GM12878 (cell line): ENCODE measurements around the gene SLC49A4. TPM values are rescaled to one million over a fixed set of nuclear protein-coding genes. Genes with fewer than 3 reads are reported as not detected.

ENCODE experiments used
- ATAC-seq: fragments of 200-7000 bp; cut with Tn5 transposase; 3 replicates; pipeline ENCODE4 v1.9.1; 2020; ENCODE audit warnings: mild to moderate bottlenecking, moderate library complexity
- BruUV-seq: library from RNA; stranded (reverse); fragments of 400-500 nt; replicated peaks from 2 replicates; lab custom pipeline; 2021; lab: Mats Ljungman, UMichigan
- CTCF ChIA-PET: fragments of 300-600 bp; sonication (Branson Sonifier 250); formaldehyde crosslinking; extraction: SDS; loops from one replicate; lab custom pipeline; 2021; ENCODE audit warnings: inconsistent platforms; lab: Yijun Ruan, JAX
- POLR2A ChIA-PET: fragments of 350-600 bp; formaldehyde crosslinking; extraction: SDS; loops from one replicate; lab custom pipeline; 2021; ENCODE audit warnings: inconsistent platforms; lab: Charles Lee
- RAD21 ChIA-PET: fragments of 300-600 bp; sonication (Branson Sonifier 250); formaldehyde crosslinking; loops from one replicate; lab custom pipeline; 2023; ENCODE audit warnings: antibody characterized with exemption; ENCODE audit not compliant: unreplicated experiment; lab: Charles Lee
- SMC1A ChIA-PET: fragments of 300-600 bp; sonication (Branson Sonifier 250); formaldehyde crosslinking; loops from one replicate; lab custom pipeline; 2023; ENCODE audit not compliant: unreplicated experiment, uncharacterized antibody; lab: Charles Lee
- DNase-seq: peaks from one replicate; pipeline ENCODE4 v3.0.0-alpha.2; 2011; ENCODE audit warnings: low read depth, low spot score
- FAIRE-seq: peaks from 3 replicates; lab custom pipeline; 2011; peaks lifted over from hg19 to GRCh38; lab: Jason Lieb, UNC
- H2AFZ ChIP-seq: 2 replicates; pipeline ENCODE4 v1.6.0; 2011; ENCODE audit warnings: low read depth, low read length, control low read depth; ENCODE audit not compliant: control insufficient read depth
- H3K27ac ChIP-seq: 2 replicates; pipeline ENCODE4 v1.5.1; 2011; ENCODE audit warnings: control low read depth; ENCODE audit not compliant: control insufficient read depth, insufficient read depth
- H3K27me3 ChIP-seq, 2 experiments: replicated peaks in 1 of 2; 2 replicates each; pipeline versions ENCODE4 v1.6.0 to v1.6.1; 2011; ENCODE audit warnings: low read length in 1 of 2; ENCODE audit not compliant: control insufficient read depth in 2 of 2, insufficient read depth in 2 of 2
- H3K36me3 ChIP-seq, 2 experiments: 2 replicates each; pipeline ENCODE4 v1.5.1; 2011; ENCODE audit warnings: low read length in 1 of 2; ENCODE audit not compliant: control insufficient read depth in 2 of 2, insufficient read depth in 2 of 2
- H3K4me1 ChIP-seq: 2 replicates; pipeline ENCODE4 v1.6.1; 2011; ENCODE audit warnings: mild to moderate bottlenecking, low read length, moderate library complexity, mixed read lengths; ENCODE audit not compliant: control insufficient read depth, insufficient read depth
- H3K4me2 ChIP-seq: 2 replicates; pipeline ENCODE4 v1.6.0; 2011; ENCODE audit warnings: control low read depth; ENCODE audit not compliant: control insufficient read depth, insufficient read depth
- H3K4me3 ChIP-seq: fragments of 200-600 bp; sonication (generic); 2 replicates; pipeline ENCODE4 v1.5.1; 2016
- H3K79me2 ChIP-seq: 2 replicates; pipeline ENCODE4 v1.6.0; 2011; ENCODE audit warnings: low read length; ENCODE audit not compliant: control insufficient read depth, insufficient read depth
- H3K9ac ChIP-seq: 2 replicates; pipeline ENCODE4 v1.8.0; 2011; ENCODE audit warnings: low read length, control low read depth, mixed read lengths; ENCODE audit not compliant: control insufficient read depth, insufficient read depth
- H3K9me3 ChIP-seq: replicated peaks from 3 replicates; pipeline ENCODE4 v1.5.1; 2011; ENCODE audit warnings: mild to moderate bottlenecking, low read length; ENCODE audit not compliant: control insufficient read depth, insufficient read depth
- H4K20me1 ChIP-seq: 2 replicates; pipeline ENCODE4 v1.6.0; 2011; ENCODE audit not compliant: control insufficient read depth, insufficient read depth
- FOS ChIP-seq: IDR thresholded peaks from 3 replicates; pipeline ENCODE4 v1.6.1; 2011; ENCODE audit warnings: borderline replicate concordance; ENCODE audit not compliant: insufficient read length; ENCODE audit errors: extremely low read depth
- JUND ChIP-seq: IDR thresholded peaks from 2 replicates; pipeline ENCODE4 v1.6.1; 2012; ENCODE audit warnings: low read depth, mild to moderate bottlenecking, low read length, improper control_type of control experiment, moderate library complexity
- KDM1A ChIP-seq: fragments of 200-600 bp; sonication (generic); IDR thresholded peaks from 2 replicates; pipeline ENCODE4 v1.6.1; 2016; ENCODE audit warnings: borderline replicate concordance
- MTA2 ChIP-seq: fragments of 450-650 bp; IDR thresholded peaks from 2 replicates; pipeline ENCODE4 v1.6.1; 2016; ENCODE audit warnings: low read depth, mild to moderate bottlenecking, moderate library complexity
- MYC ChIP-seq: IDR thresholded peaks from 2 replicates; pipeline ENCODE4 v1.6.1; 2011; ENCODE audit warnings: mild to moderate bottlenecking, low read length, moderate library complexity, inconsistent platforms; ENCODE audit not compliant: insufficient read depth, insufficient replicate concordance, insufficient read length, severe bottlenecking
- NKRF ChIP-seq: fragments of 450-650 bp; conservative IDR thresholded peaks from 2 replicates; pipeline ENCODE4 v1.6.1; 2017; ENCODE audit warnings: mild to moderate bottlenecking, moderate library complexity
- NR2C1 ChIP-seq: fragments of 450-650 bp; IDR thresholded peaks from 2 replicates; pipeline ENCODE4 v1.6.1; 2017; ENCODE audit warnings: antibody characterized with exemption, mild to moderate bottlenecking, moderate library complexity
- PAX8 ChIP-seq: fragments of 450-650 bp; IDR thresholded peaks from 2 replicates; pipeline ENCODE4 v1.6.1; 2017; ENCODE audit warnings: mild to moderate bottlenecking, moderate library complexity
- RCOR1 ChIP-seq: conservative IDR thresholded peaks from 2 replicates; pipeline ENCODE4 v1.6.1; 2012; ENCODE audit warnings: low read depth, low read length, improper control_type of control experiment
- SKIL ChIP-seq: fragments of 450-650 bp; IDR thresholded peaks from 2 replicates; pipeline ENCODE4 v1.6.1; 2017; ENCODE audit warnings: mild to moderate bottlenecking, low read depth, inconsistent platforms; ENCODE audit not compliant: poor library complexity, severe bottlenecking
- SMC3 ChIP-seq: IDR thresholded peaks from 2 replicates; pipeline ENCODE4 v1.6.1; 2011; ENCODE audit warnings: low read length, improper control_type of control experiment, borderline replicate concordance
- TCF12 ChIP-seq: IDR thresholded peaks from 2 replicates; pipeline ENCODE4 v1.6.1; 2011; ENCODE audit warnings: low read depth, mild to moderate bottlenecking, low read length
- TCF7 ChIP-seq: IDR thresholded peaks from 2 replicates; pipeline ENCODE4 v1.6.1; 2014; ENCODE audit warnings: antibody characterized with exemption, borderline replicate concordance
- USF1 ChIP-seq: IDR thresholded peaks from 2 replicates; pipeline ENCODE4 v1.6.1; 2011; ENCODE audit warnings: borderline replicate concordance, low read depth, mild to moderate bottlenecking, moderate library complexity, mixed read lengths, low read length; ENCODE audit not compliant: insufficient read depth; ENCODE audit errors: extremely low read length
- WGBS: methylation state at CpG from one replicate; pipeline ENCODE4 v1.1.6; 2016; ENCODE audit warnings: low lambda C conversion rate; ENCODE audit not compliant: insufficient replicate concordance, insufficient coverage; ENCODE audit errors: missing lambda C conversion rate; 5-methylcytosine and 5-hydroxymethylcytosine counted together
- in situ Hi-C: fragments of 300-500 bp; cut with MboI; formaldehyde crosslinking; loops from 9 replicates; pipeline ENCODE4 v1.14.3; 2018; ENCODE audit warnings: mixed read lengths
- intact Hi-C: fragments of 100-400 bp; cut with micrococcal nuclease; formaldehyde crosslinking; loops from one replicate; pipeline ENCODE4 v1.14.2; 2022; ENCODE audit not compliant: unreplicated experiment
- polyA plus RNA-seq, 11 experiments: library from polyadenylated mRNA; depleted of rRNA in 4 of 11; unstranded in 6 of 11; stranded (reverse) in 5 of 11; fragments of >200 nt; fragmentation: Nextera tagmentation in 4 of 11; fragmentation: Illumina TruSeq in 1 of 11; extraction: Ambion mirVana in 4 of 11; extraction: Trizol in 1 of 11; gene quantifications; 1 replicate in 1 of 11; 2 replicates in 10 of 11; pipeline versions ENCODE4 v1.2.1 to v1.2.3, GENCODE V29; 2011 to 2016; ENCODE audit warnings: inconsistent platforms in 2 of 11, missing spikeins in 2 of 11, low read depth in 1 of 11
- total RNA-seq, 4 experiments: library from RNA; depleted of rRNA in 3 of 4; stranded (reverse); fragments of >200 nt in 3 of 4; fragmentation: Illumina TruSeq in 1 of 4; extraction: Trizol in 1 of 4; gene quantifications; 2 replicates each; pipeline versions ENCODE4 v1.2.1 to v1.2.3, GENCODE V29; 2013 to 2021
- TF ChIP-seq, protein P1 (sequence below): IDR thresholded peaks from 2 replicates; pipeline ENCODE4 v1.6.1; 2012; ENCODE audit warnings: low read depth, low read length, improper control_type of control experiment
- TF ChIP-seq, protein P2 (sequence below): fragments of 450-650 bp; IDR thresholded peaks from 2 replicates; pipeline ENCODE4 v1.6.1; 2014; ENCODE audit warnings: mild to moderate bottlenecking

Gene SLC49A4
- total and polyA plus RNA-seq, 10 of the 15 experiments (the other 5 are each of a cell fraction or from before 2014, with no cell fraction given) = 0.48 to 2.2 (median 1.4) TPM

GRCh38 chr3:122773944-122774509 lies 20.8 kb upstream of the SLC49A4 start:
- H3K36me3 ChIP-seq = no peaks in the 10 kb centered on the region
- H2AFZ ChIP-seq = peak overlapping the region; percentile 61
- peak overlapping the region; percentile 84 for H3K4me2 ChIP-seq
- H3K27ac ChIP-seq = peak overlapping the region; percentile 63
- FAIRE-seq = peak; percentile 74
- H3K4me1 ChIP-seq = peaks cover 16% of the 10 kb centered on the region
- no peak overlapping the region for H3K9ac ChIP-seq
- BruUV-seq = no TSS peak
- H3K9me3 ChIP-seq = no peaks in the 10 kb centered on the region
- intact Hi-C loops (loop anchor here (1.0 kb wide), 1 partner anchor 21 kb away; the partner anchor contains the start of gene SLC49A4), in situ Hi-C loops (no loop called here)
- ATAC-seq = peak; percentile 91
- H3K27me3 ChIP-seq = no peaks in the 10 kb centered on the region
- peak; percentile 38 for DNase-seq
- ChIA-PET CTCF (interaction anchor here (0.8 to 4.0 kb wide), 6 partner anchors 10 to 390 kb away, joined by 3 to 23 read pairs (median 6); partner anchors contain the start of gene FAM162A), POLR2A (interaction anchor here (0.8 to 2.1 kb wide), 6 partner anchors 10 to 239 kb away, joined by 3 to 10 read pairs (median 4); partner anchors contain the start of gene HSPBAP1), SMC1A (interaction anchor here (0.8 to 2.0 kb wide), 7 partner anchors 10 to 81 kb away, joined by 3 to 9 read pairs (median 4); partner anchors contain the start of gene HSPBAP1), RAD21 (interaction anchor here (0.9 to 1.6 kb wide), 7 partner anchors 8 to 195 kb away, joined by 3 to 13 read pairs (median 4); partner anchors contain the start of gene HSPBAP1)
- no peaks in the 10 kb centered on the region for H3K79me2 ChIP-seq
- H4K20me1 ChIP-seq = no peaks in the 10 kb centered on the region
- no peak overlapping the region for H3K4me3 ChIP-seq
- WGBS = 3% methylated on average over 3 of the region's 3 CpGs
- TF ChIP-seq PAX8 = no peak
- TF ChIP-seq NR2C1 = no peak
- no peak for TF ChIP-seq JUND
- no peak for TF ChIP-seq FOS
- no peak for TF ChIP-seq SMC3
- no peak for TF ChIP-seq USF1
- TF ChIP-seq MTA2 = peak; percentile 79
- TF ChIP-seq TCF7 = no peak
- 0 out of 2 replicates have a peak, but pooled peaks have one; percentile 54 for TF ChIP-seq RCOR1
- TF ChIP-seq KDM1A = no peak
- peak; percentile 73 for TF ChIP-seq SKIL
- TF ChIP-seq, protein P1, sequence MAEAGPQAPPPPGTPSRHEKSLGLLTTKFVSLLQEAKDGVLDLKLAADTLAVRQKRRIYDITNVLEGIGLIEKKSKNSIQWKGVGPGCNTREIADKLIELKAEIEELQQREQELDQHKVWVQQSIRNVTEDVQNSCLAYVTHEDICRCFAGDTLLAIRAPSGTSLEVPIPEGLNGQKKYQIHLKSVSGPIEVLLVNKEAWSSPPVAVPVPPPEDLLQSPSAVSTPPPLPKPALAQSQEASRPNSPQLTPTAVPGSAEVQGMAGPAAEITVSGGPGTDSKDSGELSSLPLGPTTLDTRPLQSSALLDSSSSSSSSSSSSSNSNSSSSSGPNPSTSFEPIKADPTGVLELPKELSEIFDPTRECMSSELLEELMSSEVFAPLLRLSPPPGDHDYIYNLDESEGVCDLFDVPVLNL = no peak
- TF ChIP-seq TCF12 = no peak
- TF ChIP-seq MYC = no peak
- TF ChIP-seq, protein P2, sequence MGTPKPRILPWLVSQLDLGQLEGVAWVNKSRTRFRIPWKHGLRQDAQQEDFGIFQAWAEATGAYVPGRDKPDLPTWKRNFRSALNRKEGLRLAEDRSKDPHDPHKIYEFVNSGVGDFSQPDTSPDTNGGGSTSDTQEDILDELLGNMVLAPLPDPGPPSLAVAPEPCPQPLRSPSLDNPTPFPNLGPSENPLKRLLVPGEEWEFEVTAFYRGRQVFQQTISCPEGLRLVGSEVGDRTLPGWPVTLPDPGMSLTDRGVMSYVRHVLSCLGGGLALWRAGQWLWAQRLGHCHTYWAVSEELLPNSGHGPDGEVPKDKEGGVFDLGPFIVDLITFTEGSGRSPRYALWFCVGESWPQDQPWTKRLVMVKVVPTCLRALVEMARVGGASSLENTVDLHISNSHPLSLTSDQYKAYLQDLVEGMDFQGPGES = no peak
- TF ChIP-seq NKRF = no peak
